ENCODE data around the gene CREBBP.

The CREBBP gene

GRCh38 chr16:3761375-3762106, 119.0 kb downstream of the CREBBP start:
- TF ChIP-seq SUZ12 (IDR thresholded peaks at IDR 0.05; ENCODE audit: extremely low read depth, insufficient read depth, insufficient read length) (no peak), ZNF274 (IDR thresholded peaks at IDR 0.05; ENCODE audit: low read depth, low read length) (no peak), YY1 (IDR thresholded peaks at IDR 0.05; ENCODE audit: insufficient read depth, insufficient read length) (no peak)
- Histone ChIP-seq H3K9me3 (ENCODE audit: insufficient read depth, low read length) (no peaks in the 10 kb centered on the region), H3K4me1 (ENCODE audit: insufficient read depth, insufficient read length) (no peaks in the 10 kb centered on the region), H3K36me3 (ENCODE audit: insufficient read depth, insufficient read length, low read length) (peaks cover 80% of the 10 kb centered on the region), H3K4me3 (ENCODE audit: insufficient read length, low read depth) (no peak overlapping the region), H3K9ac (ENCODE audit: insufficient read length, low read depth) (no peak overlapping the region), H3K27me3 (ENCODE audit: insufficient read depth, insufficient read length) (no peaks in the 10 kb centered on the region)
- DNase-seq (ENCODE audit: low read depth, low spot score), result no peak

- no peak for DNase-seq (ENCODE audit: low read depth, low spot score)
- Histone ChIP-seq H3K4me1 (ENCODE audit: insufficient read depth, insufficient read length) (no peaks in the 10 kb centered on the region), H3K27me3 (ENCODE audit: insufficient read depth, insufficient read length) (no peaks in the 10 kb centered on the region), H3K36me3 (ENCODE audit: insufficient read depth, insufficient read length, low read length) (peaks cover 81% of the 10 kb centered on the region), H3K9ac (ENCODE audit: insufficient read length, low read depth) (no peak overlapping the region), H3K9me3 (ENCODE audit: insufficient read depth, low read length) (no peaks in the 10 kb centered on the region), H3K4me3 (ENCODE audit: insufficient read length, low read depth) (no peak overlapping the region)
- TF ChIP-seq ZNF274 (IDR thresholded peaks at IDR 0.05; ENCODE audit: low read depth, low read length) (no peak), SUZ12 (IDR thresholded peaks at IDR 0.05; ENCODE audit: extremely low read depth, insufficient read depth, insufficient read length) (no peak), YY1 (IDR thresholded peaks at IDR 0.05; ENCODE audit: insufficient read depth, insufficient read length) (no peak)
These were observed 120.0 kb downstream of the CREBBP start for GRCh38 chr16:3760518-3760917.

- no peak for DNase-seq (ENCODE audit: low read depth, low spot score)
- TF ChIP-seq ZNF274 (IDR thresholded peaks at IDR 0.05; ENCODE audit: low read depth, low read length) (no peak), SUZ12 (IDR thresholded peaks at IDR 0.05; ENCODE audit: extremely low read depth, insufficient read depth, insufficient read length) (no peak), YY1 (IDR thresholded peaks at IDR 0.05; ENCODE audit: insufficient read depth, insufficient read length) (no peak)
- Histone ChIP-seq H3K9me3 (ENCODE audit: insufficient read depth, low read length) (no peaks in the 10 kb centered on the region), H3K4me3 (ENCODE audit: insufficient read length, low read depth) (no peak overlapping the region), H3K4me1 (ENCODE audit: insufficient read depth, insufficient read length) (no peaks in the 10 kb centered on the region), H3K27me3 (ENCODE audit: insufficient read depth, insufficient read length) (no peaks in the 10 kb centered on the region), H3K36me3 (ENCODE audit: insufficient read depth, insufficient read length, low read length) (peaks cover 80% of the 10 kb centered on the region), H3K9ac (ENCODE audit: insufficient read length, low read depth) (no peak overlapping the region)
These were observed 120.8 kb downstream of the CREBBP start for GRCh38 chr16:3759736-3760135.

- H3K27me3 ChIP-seq (ENCODE audit: insufficient read depth, insufficient read length), result no peaks in the 10 kb centered on the region
- H3K9ac ChIP-seq (ENCODE audit: insufficient read length, low read depth), result no peak overlapping the region
- TF ChIP-seq YY1 (IDR thresholded peaks at IDR 0.05; ENCODE audit: insufficient read depth, insufficient read length), result no peak
- TF ChIP-seq ZNF274 (IDR thresholded peaks at IDR 0.05; ENCODE audit: low read depth, low read length), result no peak
- no peak for TF ChIP-seq SUZ12 (IDR thresholded peaks at IDR 0.05; ENCODE audit: extremely low read depth, insufficient read depth, insufficient read length)
- DNase-seq (ENCODE audit: low read depth, low spot score), result no peak
- no peaks in the 10 kb centered on the region for H3K9me3 ChIP-seq (ENCODE audit: insufficient read depth, low read length)
- H3K36me3 ChIP-seq (ENCODE audit: insufficient read depth, insufficient read length, low read length), result peaks cover 72% of the 10 kb centered on the region
- no peaks in the 10 kb centered on the region for H3K4me1 ChIP-seq (ENCODE audit: insufficient read depth, insufficient read length)
- H3K4me3 ChIP-seq (ENCODE audit: insufficient read length, low read depth), result no peak overlapping the region
These were observed 124.4 kb downstream of the CREBBP start for GRCh38 chr16:3756113-3756512.

GRCh38 chr16:3755249-3755648, 125.3 kb downstream of the CREBBP start:
- H3K9ac ChIP-seq (ENCODE audit: insufficient read length, low read depth), result no peak overlapping the region
- no peaks in the 10 kb centered on the region for H3K27me3 ChIP-seq (ENCODE audit: insufficient read depth, insufficient read length)
- no peaks in the 10 kb centered on the region for H3K4me1 ChIP-seq (ENCODE audit: insufficient read depth, insufficient read length)
- peaks cover 77% of the 10 kb centered on the region for H3K36me3 ChIP-seq (ENCODE audit: insufficient read depth, insufficient read length, low read length)
- no peak overlapping the region for H3K4me3 ChIP-seq (ENCODE audit: insufficient read length, low read depth)
- no peak for DNase-seq (ENCODE audit: low read depth, low spot score)
- no peak for TF ChIP-seq SUZ12 (IDR thresholded peaks at IDR 0.05; ENCODE audit: extremely low read depth, insufficient read depth, insufficient read length)
- TF ChIP-seq YY1 (IDR thresholded peaks at IDR 0.05; ENCODE audit: insufficient read depth, insufficient read length), result no peak
- TF ChIP-seq ZNF274 (IDR thresholded peaks at IDR 0.05; ENCODE audit: low read depth, low read length), result no peak
- no peaks in the 10 kb centered on the region for H3K9me3 ChIP-seq (ENCODE audit: insufficient read depth, low read length)

GRCh38 chr16:3754772-3755171, 125.7 kb downstream of the CREBBP start:
- H3K27me3 ChIP-seq (ENCODE audit: insufficient read depth, insufficient read length), result no peaks in the 10 kb centered on the region
- no peak overlapping the region for H3K9ac ChIP-seq (ENCODE audit: insufficient read length, low read depth)
- H3K4me3 ChIP-seq (ENCODE audit: insufficient read length, low read depth), result no peak overlapping the region
- DNase-seq (ENCODE audit: low read depth, low spot score), result no peak
- H3K9me3 ChIP-seq (ENCODE audit: insufficient read depth, low read length), result no peaks in the 10 kb centered on the region
- peaks cover 79% of the 10 kb centered on the region for H3K36me3 ChIP-seq (ENCODE audit: insufficient read depth, insufficient read length, low read length)
- H3K4me1 ChIP-seq (ENCODE audit: insufficient read depth, insufficient read length), result no peaks in the 10 kb centered on the region
- TF ChIP-seq YY1 (IDR thresholded peaks at IDR 0.05; ENCODE audit: insufficient read depth, insufficient read length) (no peak), SUZ12 (IDR thresholded peaks at IDR 0.05; ENCODE audit: extremely low read depth, insufficient read depth, insufficient read length) (no peak), ZNF274 (IDR thresholded peaks at IDR 0.05; ENCODE audit: low read depth, low read length) (no peak)

- no peaks in the 10 kb centered on the region for H3K9me3 ChIP-seq (ENCODE audit: insufficient read depth, low read length)
- no peak overlapping the region for H3K4me3 ChIP-seq (ENCODE audit: insufficient read length, low read depth)
- no peak overlapping the region for H3K9ac ChIP-seq (ENCODE audit: insufficient read length, low read depth)
- DNase-seq (ENCODE audit: low read depth, low spot score), result no peak
- no peaks in the 10 kb centered on the region for H3K27me3 ChIP-seq (ENCODE audit: insufficient read depth, insufficient read length)
- TF ChIP-seq SUZ12 (IDR thresholded peaks at IDR 0.05; ENCODE audit: extremely low read depth, insufficient read depth, insufficient read length) (no peak), YY1 (IDR thresholded peaks at IDR 0.05; ENCODE audit: insufficient read depth, insufficient read length) (no peak), ZNF274 (IDR thresholded peaks at IDR 0.05; ENCODE audit: low read depth, low read length) (no peak)
- H3K36me3 ChIP-seq (ENCODE audit: insufficient read depth, insufficient read length, low read length), result peaks cover 77% of the 10 kb centered on the region
- no peaks in the 10 kb centered on the region for H3K4me1 ChIP-seq (ENCODE audit: insufficient read depth, insufficient read length)
These were observed 126.3 kb downstream of the CREBBP start for GRCh38 chr16:3754081-3754703.
